RWPE1 (cell line): ENCODE measurements around the gene ROCK1.
A peak's percentile ranks its signal among the peaks of the same experiment; 100 is the strongest.

Source experiments
- CTCF ChIA-PET: fragments of 350-600 bp; sonication (Branson Sonifier 250); formaldehyde crosslinking; extraction: SDS; loops from one replicate; lab custom pipeline; 2021; lab: Yijun Ruan, JAX
- POLR2A ChIA-PET: fragments of 400-600 bp; formaldehyde crosslinking; extraction: SDS; loops from one replicate; lab custom pipeline; 2020; ENCODE audit warnings: antibody characterized with exemption; ENCODE audit not compliant: low non-redundant PET; lab: Yijun Ruan, JAX
- DNase-seq: peaks from one replicate; pipeline ENCODE4 v3.0.0; 2012; ENCODE audit warnings: low spot score
- H3K27ac ChIP-seq: fragments of 450-650 bp; 2 replicates; pipeline ENCODE4 v1.5.1; 2017
- TF ChIP-seq, protein P1 (sequence below): fragments of 450-650 bp; conservative IDR thresholded peaks from 2 replicates; pipeline ENCODE4 v1.5.1; 2017; ENCODE audit warnings: low read depth, mild to moderate bottlenecking

Gene ROCK1

DNA sequence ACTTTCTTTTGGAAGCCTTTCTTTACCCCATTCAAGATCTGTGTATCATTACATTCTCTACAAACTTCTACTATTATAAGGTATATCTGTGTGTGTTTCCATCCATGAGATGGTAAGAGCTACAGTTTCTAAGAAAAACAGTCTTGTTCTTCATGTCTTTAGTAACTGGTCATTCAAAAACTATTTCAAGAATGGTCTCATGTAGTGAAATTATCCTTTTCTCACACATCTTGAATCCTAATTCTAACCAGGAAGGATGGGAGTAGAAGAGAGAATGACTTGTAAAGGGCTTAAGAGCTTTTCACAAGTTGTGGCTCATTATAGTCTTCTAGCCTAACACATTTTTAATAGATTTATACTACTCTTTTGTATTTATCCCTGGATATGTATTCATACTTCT lies 47.3 kb downstream of the ROCK1 start:
- POLR2A ChIA-PET = no interaction called here
- TF ChIP-seq, protein P1, sequence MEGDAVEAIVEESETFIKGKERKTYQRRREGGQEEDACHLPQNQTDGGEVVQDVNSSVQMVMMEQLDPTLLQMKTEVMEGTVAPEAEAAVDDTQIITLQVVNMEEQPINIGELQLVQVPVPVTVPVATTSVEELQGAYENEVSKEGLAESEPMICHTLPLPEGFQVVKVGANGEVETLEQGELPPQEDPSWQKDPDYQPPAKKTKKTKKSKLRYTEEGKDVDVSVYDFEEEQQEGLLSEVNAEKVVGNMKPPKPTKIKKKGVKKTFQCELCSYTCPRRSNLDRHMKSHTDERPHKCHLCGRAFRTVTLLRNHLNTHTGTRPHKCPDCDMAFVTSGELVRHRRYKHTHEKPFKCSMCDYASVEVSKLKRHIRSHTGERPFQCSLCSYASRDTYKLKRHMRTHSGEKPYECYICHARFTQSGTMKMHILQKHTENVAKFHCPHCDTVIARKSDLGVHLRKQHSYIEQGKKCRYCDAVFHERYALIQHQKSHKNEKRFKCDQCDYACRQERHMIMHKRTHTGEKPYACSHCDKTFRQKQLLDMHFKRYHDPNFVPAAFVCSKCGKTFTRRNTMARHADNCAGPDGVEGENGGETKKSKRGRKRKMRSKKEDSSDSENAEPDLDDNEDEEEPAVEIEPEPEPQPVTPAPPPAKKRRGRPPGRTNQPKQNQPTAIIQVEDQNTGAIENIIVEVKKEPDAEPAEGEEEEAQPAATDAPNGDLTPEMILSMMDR = no peak
- CTCF ChIA-PET = no interaction called here
- no peak overlapping the region for H3K27ac ChIP-seq
- no peak for DNase-seq

DNA sequence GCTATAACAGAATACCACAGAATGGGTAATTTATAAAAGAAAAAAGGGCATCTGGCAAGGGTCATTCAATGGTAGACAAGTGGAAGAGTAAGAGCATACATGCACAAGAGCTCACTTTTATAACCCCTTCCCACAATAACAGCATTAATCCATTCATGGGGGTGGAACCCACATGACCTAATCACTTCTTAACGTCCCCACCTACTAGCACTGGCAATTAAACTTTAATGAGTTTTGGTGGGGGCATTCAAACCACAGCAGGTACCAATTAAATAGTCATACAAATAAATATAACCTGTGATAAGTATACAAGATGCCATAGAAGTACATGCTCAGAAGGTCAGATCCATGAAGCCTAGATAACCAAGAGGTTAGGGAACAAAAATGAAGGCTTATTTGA lies 48.6 kb downstream of the ROCK1 start:
- TF ChIP-seq, protein P1 = no peak
- ChIA-PET POLR2A (no interaction called here), CTCF (interaction anchor here (0.6 kb wide), 1 partner anchor 368 kb away, joined by 3 read pairs; no protein-coding TSS in a partner anchor)
- H3K27ac ChIP-seq = no peak overlapping the region
- no peak for DNase-seq

DNA sequence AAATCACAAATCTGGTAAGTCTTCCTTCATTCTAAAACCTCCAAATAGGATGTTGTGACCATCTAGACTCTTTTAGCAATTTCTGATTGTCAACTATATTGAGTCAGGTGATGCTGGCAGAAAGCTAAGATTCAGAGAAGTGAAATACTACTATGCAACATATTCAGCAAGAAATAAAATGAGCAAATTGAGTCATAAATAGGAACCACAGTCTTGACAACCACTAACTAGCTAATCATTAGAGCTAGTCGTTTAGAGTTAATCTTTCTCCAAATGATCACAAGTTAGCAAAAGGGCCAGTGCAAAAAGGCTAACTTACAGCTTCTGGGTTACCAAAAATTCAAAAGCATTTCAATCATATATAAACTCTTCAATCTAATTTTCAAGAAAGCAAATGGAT lies 54.5 kb downstream of the ROCK1 start:
- no peak overlapping the region for H3K27ac ChIP-seq
- TF ChIP-seq, protein P1 = no peak
- POLR2A ChIA-PET = no interaction called here
- DNase-seq = no peak
- CTCF ChIA-PET = interaction anchor here (0.8 kb wide), 1 partner anchor 123 kb away, joined by 3 read pairs; no protein-coding TSS in a partner anchor

DNA sequence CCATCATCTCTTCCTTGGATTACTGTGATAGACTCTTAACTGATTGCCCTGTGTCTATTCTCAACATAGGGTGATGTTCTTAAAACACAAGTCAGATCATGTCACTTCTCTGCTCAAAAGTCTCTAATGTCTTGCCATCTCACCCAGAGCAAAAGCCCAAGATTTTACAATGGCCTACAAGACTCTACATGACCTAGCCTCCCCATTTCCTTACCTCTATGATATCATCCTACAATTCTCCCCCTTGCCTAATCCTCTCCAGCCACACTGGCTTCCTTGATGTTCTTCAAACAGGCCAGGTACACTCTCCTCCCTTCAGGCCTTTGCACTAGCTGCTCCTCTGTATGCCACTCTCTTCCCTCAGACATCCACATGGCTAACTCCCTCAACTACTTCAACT lies 55.1 kb downstream of the ROCK1 start:
- TF ChIP-seq, protein P1 = no peak
- DNase-seq = no peak
- no peak overlapping the region for H3K27ac ChIP-seq
- ChIA-PET CTCF (interaction anchor here (0.8 kb wide), 1 partner anchor 123 kb away, joined by 3 read pairs; no protein-coding TSS in a partner anchor), POLR2A (no interaction called here)

DNA sequence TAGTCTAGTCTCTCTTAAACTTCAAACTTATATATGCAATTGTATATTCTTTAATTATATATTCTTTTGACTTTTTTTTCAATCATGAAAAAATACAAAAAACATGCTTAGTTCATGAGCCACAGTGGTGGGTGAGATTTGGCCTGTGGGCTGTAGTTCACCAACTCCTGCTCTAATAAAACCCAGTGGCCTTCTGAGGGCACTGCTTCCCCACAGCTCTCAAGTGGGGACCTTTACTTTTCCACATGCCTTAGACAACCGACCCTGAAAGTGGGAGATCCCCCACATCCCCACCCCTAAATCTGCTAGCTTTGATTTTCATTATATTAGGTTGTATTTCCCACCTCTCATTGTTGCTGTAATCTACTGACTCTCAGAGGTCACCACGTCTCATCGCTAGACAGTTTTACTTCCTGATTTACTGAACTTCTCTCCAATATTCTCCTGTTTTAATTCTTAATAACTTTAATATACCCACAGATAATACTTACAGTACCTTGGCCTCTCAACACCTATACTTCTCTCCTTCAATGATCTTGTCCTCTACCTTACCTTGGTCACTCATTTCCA lies 57.3 kb downstream of the ROCK1 start:
- no peak for DNase-seq
- H3K27ac ChIP-seq = peak overlapping the region; percentile 41; the same call in 1 of the 2 replicates
- CTCF ChIA-PET = interaction anchor here (0.5 to 0.6 kb wide), 2 partner anchors 59 to 173 kb away, joined by 4 to 5 read pairs; no protein-coding TSS in a partner anchor
- TF ChIP-seq, protein P1 = no peak
- POLR2A ChIA-PET = no interaction called here

DNA sequence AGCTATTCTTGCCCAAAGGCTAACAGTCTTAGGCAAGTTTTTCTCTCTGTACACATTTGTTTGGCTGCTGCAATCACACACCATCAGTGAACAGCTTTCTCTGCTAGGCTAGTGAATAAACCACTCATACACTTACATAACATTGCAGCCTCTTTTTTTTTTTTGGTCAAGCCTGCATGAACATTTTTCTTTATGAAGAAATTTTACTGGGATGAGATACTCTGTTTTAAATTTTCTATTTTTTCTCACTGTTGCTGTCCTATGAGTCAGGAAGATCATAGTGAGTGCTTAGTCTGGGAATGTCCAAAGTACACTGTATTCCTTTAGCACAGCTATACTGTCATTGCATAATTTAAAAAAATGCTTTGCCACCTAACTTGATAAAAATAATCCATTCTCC lies 58.5 kb downstream of the ROCK1 start:
- ChIA-PET CTCF (no interaction called here), POLR2A (no interaction called here)
- TF ChIP-seq, protein P1 = no peak
- H3K27ac ChIP-seq = peak overlapping the region; percentile 85
- peak; percentile 39 for DNase-seq
